Suprapubic skin (tissue), 4 donors: ENCODE results near the gene ZNF428. TPM values are rescaled to one million over a fixed set of nuclear protein-coding genes. Genes with fewer than 3 reads are reported as not detected.

Experiments
- DNase-seq, 2 donors: peaks; one replicate each; pipeline ENCODE4 v3.0.0-alpha.2; 2019; ENCODE audit warnings: low spot score in 2 of 2
- H3K27ac ChIP-seq: fragments of 200-600 bp; sonication (generic); one replicate; pipeline ENCODE4 v1.5.1; 2019
- H3K27me3 ChIP-seq: fragments of 200-600 bp; sonication (generic); one replicate; pipeline ENCODE4 v1.5.1; 2019
- H3K36me3 ChIP-seq: fragments of 200-600 bp; sonication (generic); one replicate; pipeline ENCODE4 v1.5.1; 2019
- H3K4me1 ChIP-seq: fragments of 200-600 bp; sonication (generic); one replicate; pipeline ENCODE4 v1.5.1; 2019
- H3K4me3 ChIP-seq: fragments of 200-600 bp; sonication (generic); one replicate; pipeline ENCODE4 v1.5.1; 2019; ENCODE audit warnings: mild to moderate bottlenecking
- H3K9me3 ChIP-seq: fragments of 200-600 bp; sonication (generic); one replicate; pipeline ENCODE4 v1.5.1; 2019
- EP300 ChIP-seq: sonication (generic); formaldehyde crosslinking; IDR thresholded peaks from one replicate; pipeline ENCODE4 v1.6.1; 2017; ENCODE audit warnings: antibody characterized with exemption
- POLR2A ChIP-seq, 2 donors: fragments of 450-650 bp; IDR thresholded peaks; one replicate each; pipeline ENCODE4 v1.6.1; 2017; ENCODE audit warnings: antibody characterized with exemption in 2 of 2, mild to moderate bottlenecking in 2 of 2, moderate library complexity in 2 of 2
- POLR2AphosphoS5 ChIP-seq, 3 donors: sonication (generic); formaldehyde crosslinking; IDR thresholded peaks; one replicate each; pipeline ENCODE4 v1.6.1; 2017; ENCODE audit warnings: antibody characterized with exemption in 3 of 3
- WGBS: methylation state at CpG from one replicate; pipeline ENCODE4 v1.1.5; 2018; 5-methylcytosine and 5-hydroxymethylcytosine counted together
- total RNA-seq, 4 donors: library from RNA; depleted of rRNA; stranded (reverse); fragments of >200 nt; gene quantifications; one replicate each; pipeline ENCODE4 v1.1.0, GENCODE V29; 2016
- TF ChIP-seq, protein P1 (sequence below), 2 donors: fragments of 200-600 bp in 1 of 2; fragments of 450-650 bp in 1 of 2; sonication (generic) in 1 of 2; IDR thresholded peaks; one replicate each; pipeline ENCODE4 v1.5.1; 2016 to 2019; ENCODE audit warnings: antibody characterized with exemption in 2 of 2, mild to moderate bottlenecking in 1 of 2, moderate library complexity in 1 of 2

ZNF428 gene
- total RNA-seq, 4 donors from 2014 or later = 10.6 to 19.3 (median 17.5) TPM

DNA sequence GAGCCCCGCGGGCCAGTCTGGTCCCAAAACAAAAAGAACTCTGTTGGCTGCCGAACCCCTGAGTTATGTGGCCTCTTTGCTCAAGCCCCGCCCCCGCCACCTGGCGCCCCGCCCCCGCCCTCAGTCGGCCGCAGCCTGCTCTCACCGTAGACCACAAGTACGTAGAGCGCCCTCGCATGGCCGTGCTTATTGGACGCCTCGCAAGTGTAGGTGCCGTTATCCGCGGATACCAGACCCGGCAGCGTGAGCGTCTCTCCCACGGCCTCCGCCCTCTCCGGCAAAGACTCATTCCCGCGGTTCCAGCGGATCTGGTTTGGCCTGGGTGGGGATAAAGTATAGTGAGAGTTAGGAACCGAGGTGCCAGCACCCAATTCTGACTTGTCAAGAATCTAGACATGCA is 5.5 kb upstream of the ZNF428 start:
- Histone ChIP-seq H3K9me3 (no peaks in the 10 kb centered on the region), H3K4me1 (peaks cover 25% of the 10 kb centered on the region), H3K27me3 (no peaks in the 10 kb centered on the region), H3K36me3 (no peaks in the 10 kb centered on the region), H3K4me3 (no peak overlapping the region), H3K27ac (no peak overlapping the region)
- peak in 1 of 2 donors; percentile 85 for DNase-seq
- TF ChIP-seq POLR2A (IDR thresholded peaks at IDR 0.05) = no peak
- TF ChIP-seq, protein P1, sequence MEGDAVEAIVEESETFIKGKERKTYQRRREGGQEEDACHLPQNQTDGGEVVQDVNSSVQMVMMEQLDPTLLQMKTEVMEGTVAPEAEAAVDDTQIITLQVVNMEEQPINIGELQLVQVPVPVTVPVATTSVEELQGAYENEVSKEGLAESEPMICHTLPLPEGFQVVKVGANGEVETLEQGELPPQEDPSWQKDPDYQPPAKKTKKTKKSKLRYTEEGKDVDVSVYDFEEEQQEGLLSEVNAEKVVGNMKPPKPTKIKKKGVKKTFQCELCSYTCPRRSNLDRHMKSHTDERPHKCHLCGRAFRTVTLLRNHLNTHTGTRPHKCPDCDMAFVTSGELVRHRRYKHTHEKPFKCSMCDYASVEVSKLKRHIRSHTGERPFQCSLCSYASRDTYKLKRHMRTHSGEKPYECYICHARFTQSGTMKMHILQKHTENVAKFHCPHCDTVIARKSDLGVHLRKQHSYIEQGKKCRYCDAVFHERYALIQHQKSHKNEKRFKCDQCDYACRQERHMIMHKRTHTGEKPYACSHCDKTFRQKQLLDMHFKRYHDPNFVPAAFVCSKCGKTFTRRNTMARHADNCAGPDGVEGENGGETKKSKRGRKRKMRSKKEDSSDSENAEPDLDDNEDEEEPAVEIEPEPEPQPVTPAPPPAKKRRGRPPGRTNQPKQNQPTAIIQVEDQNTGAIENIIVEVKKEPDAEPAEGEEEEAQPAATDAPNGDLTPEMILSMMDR (IDR thresholded peaks at IDR 0.05) = peak in 1 of 2 donors; percentile 38
- 11% methylated on average over 14 of the region's 30 CpGs for WGBS

DNA sequence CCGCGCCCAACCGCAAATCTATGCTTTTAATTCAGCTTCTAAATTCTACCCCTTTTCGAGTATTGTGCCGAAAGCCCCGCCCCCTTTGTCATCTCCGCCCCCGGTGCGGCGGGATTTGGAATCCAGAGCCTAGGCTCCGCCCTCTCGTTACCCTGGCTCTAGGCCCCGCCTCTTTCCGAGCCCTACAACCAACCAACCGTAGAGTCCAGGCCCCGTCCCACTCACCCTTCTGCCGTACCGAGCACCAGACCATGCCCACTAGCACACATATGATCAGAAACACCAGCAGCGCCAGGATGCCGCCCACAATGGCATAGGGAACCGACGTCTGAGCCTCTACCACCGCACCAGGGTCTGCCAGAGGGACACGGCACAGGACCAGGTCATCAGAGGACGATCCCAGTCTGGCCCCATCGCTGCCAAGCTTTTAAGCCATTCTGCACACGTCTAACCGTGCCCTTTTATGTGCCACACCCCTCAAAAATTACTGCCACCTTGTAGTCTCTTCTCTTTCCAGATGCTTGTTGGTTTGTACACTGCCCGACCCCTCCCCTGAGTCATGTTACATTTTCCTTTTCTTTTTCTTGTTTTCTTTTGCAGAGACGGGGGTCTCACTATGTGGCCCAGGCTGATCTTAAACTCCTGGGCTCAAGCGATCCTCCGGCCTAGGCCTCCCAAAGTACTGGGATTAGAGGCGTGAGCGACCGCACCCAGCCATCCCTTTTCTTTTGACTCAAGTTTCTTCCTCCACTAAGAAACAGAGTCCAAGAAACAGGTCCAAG is 4.7 kb upstream of the ZNF428 start:
- no peaks in the 10 kb centered on the region for H3K9me3 ChIP-seq
- WGBS = 70% methylated on average over 35 of the region's 35 CpGs
- H3K27ac ChIP-seq = no peak overlapping the region
- no peak for TF ChIP-seq POLR2AphosphoS5 (IDR thresholded peaks at IDR 0.05)
- no peak for TF ChIP-seq EP300
- no peak for TF ChIP-seq POLR2A (IDR thresholded peaks at IDR 0.05)
- TF ChIP-seq, protein P1 (IDR thresholded peaks at IDR 0.05) = no peak
- peaks cover 27% of the 10 kb centered on the region for H3K4me1 ChIP-seq
- DNase-seq = no peak
- H3K36me3 ChIP-seq = no peaks in the 10 kb centered on the region
- no peak overlapping the region for H3K4me3 ChIP-seq
- H3K27me3 ChIP-seq = no peaks in the 10 kb centered on the region

DNA sequence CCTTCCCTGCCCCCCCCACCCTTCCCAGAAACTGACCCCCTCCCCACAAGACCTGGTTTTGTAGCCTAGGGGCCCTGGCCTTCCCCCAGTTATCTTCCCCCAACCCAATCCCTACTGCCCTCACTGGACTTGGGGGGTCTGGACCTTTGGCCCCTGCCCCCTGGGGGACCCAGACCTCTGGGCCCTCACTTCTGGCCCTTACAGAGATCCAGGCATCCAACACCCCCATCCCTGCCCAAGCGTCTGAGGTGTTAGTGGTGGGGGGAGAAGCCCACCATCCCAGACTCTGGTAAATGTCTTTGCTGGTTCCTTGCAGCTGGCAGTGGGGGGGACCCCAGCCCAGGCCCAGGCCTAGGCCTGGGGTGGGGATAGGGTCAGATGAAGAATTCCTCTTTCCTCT is 3.5 kb upstream of the ZNF428 start:
- no peaks in the 10 kb centered on the region for H3K9me3 ChIP-seq
- no peak for TF ChIP-seq POLR2A (IDR thresholded peaks at IDR 0.05)
- no peak for TF ChIP-seq POLR2AphosphoS5 (IDR thresholded peaks at IDR 0.05)
- TF ChIP-seq EP300 = no peak
- TF ChIP-seq, protein P1 (IDR thresholded peaks at IDR 0.05) = no peak
- no peak overlapping the region for H3K4me3 ChIP-seq
- H3K27ac ChIP-seq = no peak overlapping the region
- H3K27me3 ChIP-seq = no peaks in the 10 kb centered on the region
- no peak for DNase-seq
- 100% methylated on average over 1 of the region's 1 CpG for WGBS
- H3K4me1 ChIP-seq = peaks cover 36% of the 10 kb centered on the region
- H3K36me3 ChIP-seq = no peaks in the 10 kb centered on the region

DNA sequence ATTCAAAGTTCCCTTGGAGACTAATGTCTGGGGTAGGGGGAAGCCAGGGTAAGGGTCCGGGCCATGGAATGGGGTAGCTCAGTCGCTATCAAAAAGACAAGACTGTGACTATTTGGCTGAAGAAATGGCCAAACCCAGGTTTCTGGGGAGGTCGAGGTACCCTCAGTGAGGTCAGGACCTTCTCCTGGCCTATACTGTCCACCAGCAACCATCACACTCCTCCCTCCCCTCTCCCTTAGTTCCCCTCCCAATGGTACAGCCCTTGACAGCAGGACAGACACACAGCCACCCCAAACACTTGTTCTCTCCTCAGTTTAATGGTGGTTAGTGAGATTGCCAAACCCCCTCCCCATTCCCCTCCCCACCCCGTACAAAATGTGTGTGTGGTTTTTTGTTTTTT is 2.6 kb upstream of the ZNF428 start:
- Histone ChIP-seq H3K27ac (no peak overlapping the region), H3K4me3 (no peak overlapping the region)

More for the DNA sequence above, 2.6 kb upstream of the ZNF428 start:
- TF ChIP-seq POLR2AphosphoS5 (IDR thresholded peaks at IDR 0.05) (no peak), POLR2A (IDR thresholded peaks at IDR 0.05) (no peak), EP300 (no peak)
- TF ChIP-seq, protein P1 (IDR thresholded peaks at IDR 0.05) = no peak
- WGBS = 76% methylated on average over 4 of the region's 4 CpGs
- Histone ChIP-seq H3K4me1 (peaks cover 36% of the 10 kb centered on the region), H3K27me3 (no peaks in the 10 kb centered on the region), H3K9me3 (no peaks in the 10 kb centered on the region), H3K36me3 (no peaks in the 10 kb centered on the region)
- no peak for DNase-seq
